HG03558 (cell line): ENCODE data around the gene SDR39U1.
"Not testable (repeated sequence)": the region's sequence is repeated elsewhere in the genome, so short reads cannot be mapped to it uniquely, and the experiment has no call there.

Experiments used
- ATAC-seq: cut with Tn5 transposase; IDR thresholded peaks from one replicate; pipeline ENCODE4 v1.9.1; 2021; ENCODE audit warnings: moderate number of reproducible peaks; ENCODE audit not compliant: unreplicated experiment; ENCODE audit errors: extremely low read depth

The SDR39U1 gene

DNA sequence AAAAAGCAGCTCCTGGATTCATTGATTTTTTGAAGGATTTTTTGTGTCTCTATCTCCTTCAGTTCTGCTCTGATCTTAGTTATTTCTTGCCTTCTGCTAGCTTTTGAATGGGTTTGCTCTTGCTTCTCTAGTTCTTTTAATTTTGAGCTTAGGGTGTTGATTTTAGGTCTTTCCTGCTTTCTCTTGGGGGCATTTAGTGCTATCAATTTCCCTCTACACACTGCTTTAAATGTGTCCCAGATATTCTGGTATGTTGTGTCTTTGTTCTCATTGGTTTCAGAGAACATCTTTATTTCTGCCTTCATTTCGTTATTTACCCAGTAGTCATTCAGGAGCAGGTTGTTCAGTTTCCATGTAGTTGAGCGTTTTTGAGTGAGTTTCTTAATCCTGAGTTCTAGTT, 8.3 kb upstream of the SDR39U1 start:
- not testable (repeated sequence) for ATAC-seq

DNA sequence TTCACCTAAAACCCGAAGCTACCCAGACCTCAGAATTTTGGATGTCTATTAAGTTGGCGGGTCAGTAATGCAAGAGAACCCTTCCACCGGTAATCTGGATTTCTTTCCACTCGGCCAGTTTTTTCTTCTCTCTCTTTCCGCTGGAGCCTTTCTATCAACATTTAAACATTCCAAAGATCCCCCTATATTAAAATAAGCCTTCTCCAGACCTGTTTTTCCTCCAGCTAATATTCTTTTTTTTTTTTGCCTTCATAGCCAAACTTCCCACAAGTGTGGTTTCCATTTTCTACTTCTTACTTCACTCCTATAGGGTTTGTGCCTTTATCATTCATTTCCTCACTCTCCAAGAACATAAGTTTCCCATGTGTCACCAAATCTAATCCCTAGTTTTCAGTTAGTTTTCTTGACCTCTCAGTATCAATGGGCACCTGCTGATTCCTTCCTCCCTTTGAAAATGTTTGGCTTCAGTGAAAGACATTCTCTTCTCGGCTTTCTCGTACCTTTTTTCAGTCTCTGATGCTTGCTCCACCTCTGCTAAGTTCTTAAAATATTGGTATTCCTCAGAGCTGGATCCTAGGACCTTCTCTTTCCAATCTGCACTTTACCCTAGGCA, 583 bp upstream of the SDR39U1 start:
- no peak for ATAC-seq

DNA sequence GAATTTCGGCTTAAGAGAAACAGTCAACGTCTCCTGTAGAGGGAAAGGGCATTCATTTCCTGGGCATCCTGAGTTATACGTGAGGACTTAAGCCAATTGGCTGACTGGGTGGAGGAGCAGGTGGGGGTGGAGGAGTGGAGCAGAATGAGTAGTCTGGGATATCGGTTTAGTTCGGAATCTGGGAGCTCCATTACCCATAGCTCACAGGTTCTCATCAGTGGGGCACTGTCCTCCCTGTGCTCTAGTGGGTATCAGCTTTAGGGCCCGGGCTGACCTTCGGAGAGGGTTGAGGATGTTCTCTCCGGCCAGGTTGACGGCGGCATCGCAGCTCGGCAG, 704 bp downstream of the SDR39U1 start:
- ATAC-seq = no peak

DNA sequence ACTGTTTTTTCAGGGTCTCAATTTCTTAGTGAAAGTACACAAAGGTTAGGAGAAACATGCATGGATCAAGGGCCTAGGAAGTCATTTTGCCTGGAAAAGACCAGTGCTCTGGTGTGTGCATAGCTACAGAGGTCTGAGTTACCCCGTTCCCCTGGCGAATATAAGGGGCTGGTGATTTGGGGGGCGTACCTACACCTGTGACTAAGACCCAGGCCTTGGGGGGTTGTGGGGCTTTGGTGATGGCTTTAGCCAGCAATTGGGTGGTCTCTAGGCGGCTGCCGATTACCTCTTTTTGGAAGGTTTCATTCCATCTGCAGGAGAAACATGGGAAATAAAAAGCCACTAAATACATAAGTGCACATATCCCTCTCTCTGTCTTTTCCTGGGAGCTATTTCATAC, 1.1 kb downstream of the SDR39U1 start:
- ATAC-seq = no peak

DNA sequence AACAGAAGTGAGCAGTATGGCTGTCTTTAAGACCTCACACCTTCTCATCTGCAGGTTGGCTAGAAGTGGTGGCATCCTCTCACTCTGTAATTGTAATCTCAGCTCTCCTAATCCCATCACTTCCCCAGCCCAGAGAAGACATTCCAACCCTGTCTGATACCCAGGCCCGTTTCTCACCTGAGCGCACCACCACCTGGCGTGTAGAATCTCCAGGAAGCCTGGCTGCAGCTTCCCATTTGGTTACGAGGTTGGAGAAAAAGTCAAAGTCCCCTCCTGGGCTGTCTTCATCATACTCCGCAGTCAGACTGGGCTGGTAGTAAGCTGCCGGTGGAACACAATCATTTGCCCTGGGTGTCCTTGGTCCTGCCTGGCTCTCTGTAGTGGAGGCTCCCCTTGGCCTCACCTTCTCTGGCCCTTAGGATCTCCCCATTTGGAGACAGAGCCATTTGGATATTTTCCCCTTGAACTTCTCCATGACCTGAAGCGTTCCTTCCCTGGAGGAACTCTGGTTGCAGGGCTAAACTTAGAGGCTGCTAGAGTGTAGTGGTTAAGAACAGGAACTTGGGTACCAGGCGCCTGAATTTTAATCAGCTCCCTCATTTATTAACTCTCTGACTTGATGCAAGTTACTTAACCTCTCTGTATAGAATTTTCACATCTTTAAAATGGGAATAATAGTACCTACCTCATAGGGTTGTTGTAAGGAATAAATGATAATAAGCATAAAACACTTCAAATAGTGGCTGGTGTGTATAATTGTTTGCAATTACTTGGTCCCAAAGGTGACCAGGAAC, 1.8 kb downstream of the SDR39U1 start:
- no peak for ATAC-seq

DNA sequence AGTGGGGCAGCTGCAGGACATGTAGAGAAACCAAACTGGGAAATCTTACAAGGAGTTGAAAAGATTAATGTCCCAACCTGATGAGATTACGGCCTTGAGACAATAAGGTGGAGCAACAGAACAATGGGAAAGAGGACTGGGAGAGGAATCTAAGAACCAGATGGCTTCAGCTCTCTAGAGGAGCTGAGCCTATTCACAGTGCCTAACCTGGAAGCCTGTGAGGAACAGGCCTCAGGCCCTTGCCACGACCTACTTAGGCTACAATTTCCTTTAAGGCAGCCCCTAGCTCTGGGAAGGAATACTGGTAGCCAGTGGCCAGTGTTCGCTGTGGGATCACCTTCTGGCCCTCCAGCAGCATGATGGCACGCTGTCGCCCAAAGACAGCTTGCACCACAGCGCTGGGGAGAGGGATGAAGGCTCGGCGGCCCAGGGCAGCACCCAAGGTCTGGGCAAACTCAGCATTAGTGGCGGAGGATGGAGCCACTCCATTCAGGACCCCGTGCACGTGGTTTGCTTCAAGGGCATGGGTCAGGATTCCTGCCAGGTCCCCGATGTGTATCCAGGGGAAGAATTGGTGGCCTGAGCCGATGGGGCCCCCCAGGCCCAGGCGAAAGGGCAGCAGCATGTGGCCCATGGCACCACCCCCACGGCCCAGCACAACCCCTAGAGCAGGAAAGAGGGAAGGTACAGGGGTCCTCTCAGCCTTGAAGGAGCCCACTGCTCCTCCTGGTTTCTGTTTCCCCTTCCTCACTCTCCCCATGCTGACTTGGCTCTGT, 2.6 kb downstream of the SDR39U1 start:
- no peak for ATAC-seq

DNA sequence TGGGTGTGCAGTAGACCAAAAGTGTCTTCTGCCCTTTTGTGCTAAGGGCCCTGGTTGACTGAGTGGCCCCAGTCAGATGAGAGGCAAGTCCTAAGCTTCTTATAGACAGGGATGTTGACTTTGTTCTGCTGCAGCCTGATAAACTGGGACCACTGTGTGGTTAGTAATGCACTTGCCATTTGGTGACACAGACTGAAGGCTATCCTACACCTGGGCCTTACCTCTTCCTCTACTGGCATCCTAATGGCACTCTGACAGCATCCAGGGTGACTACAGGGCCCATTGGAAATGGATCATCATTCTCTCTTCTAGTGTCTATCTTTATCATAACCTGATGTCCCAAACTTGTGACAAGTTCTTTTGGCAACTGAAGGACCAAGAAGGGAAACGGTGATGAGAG, 3.3 kb downstream of the SDR39U1 start:
- no peak for ATAC-seq

DNA sequence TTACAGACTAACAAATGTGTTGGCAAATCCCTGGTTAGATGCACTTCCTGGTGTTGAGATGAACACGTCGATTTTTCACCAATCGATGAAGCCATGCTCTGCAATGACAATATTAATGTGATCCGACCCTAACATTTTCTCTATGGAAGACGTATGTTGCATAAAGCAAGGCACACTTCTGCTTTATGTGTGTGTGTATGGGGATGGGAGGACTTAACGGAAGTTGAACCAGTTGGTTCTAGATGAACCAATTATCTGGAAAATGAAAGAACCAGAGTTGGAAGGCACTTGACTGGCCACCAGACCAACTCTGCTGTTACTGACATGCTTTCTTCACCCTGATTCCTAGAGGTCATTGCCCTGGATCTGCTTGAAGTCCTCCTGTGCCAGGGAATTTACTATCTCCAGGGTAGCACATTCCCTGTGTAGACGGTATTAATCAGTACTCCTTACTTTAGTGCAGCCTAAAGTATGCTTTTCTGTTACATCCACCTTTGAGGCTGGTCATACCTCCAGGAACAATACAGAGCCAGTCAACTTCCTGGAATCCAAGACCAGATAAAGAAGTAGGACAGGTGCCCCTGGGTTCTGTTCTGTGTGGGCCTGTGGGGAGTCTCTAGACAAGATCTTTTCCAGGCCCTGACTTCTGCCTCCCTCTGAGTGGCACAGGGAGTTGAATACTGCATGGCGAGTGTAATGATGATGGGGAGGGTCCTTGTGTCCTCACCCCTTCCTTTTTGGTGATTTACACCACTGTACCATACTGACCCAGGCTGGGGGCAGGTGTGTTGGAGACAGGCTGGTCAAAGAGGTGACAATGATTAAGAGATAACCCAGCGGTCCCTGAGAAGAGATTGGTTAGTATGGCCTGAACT, 4.1 kb downstream of the SDR39U1 start:
- no peak for ATAC-seq

DNA sequence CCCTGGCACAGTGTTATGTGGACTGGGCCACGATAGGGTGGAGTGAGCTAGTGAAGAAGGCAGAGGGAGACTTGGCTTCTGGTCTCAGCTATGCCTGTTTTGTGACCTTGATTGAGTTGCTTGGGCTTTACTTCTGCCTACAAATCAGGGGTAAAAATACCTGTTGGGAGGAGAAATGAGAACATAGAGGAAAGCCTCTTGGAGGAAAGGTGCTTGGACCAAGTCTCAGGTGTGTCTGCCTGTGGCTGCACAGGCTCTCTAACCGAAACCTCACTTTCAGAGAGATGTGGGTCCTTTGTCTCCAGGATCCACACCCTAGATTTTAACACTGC, 4.9 kb downstream of the SDR39U1 start:
- no peak for ATAC-seq

DNA sequence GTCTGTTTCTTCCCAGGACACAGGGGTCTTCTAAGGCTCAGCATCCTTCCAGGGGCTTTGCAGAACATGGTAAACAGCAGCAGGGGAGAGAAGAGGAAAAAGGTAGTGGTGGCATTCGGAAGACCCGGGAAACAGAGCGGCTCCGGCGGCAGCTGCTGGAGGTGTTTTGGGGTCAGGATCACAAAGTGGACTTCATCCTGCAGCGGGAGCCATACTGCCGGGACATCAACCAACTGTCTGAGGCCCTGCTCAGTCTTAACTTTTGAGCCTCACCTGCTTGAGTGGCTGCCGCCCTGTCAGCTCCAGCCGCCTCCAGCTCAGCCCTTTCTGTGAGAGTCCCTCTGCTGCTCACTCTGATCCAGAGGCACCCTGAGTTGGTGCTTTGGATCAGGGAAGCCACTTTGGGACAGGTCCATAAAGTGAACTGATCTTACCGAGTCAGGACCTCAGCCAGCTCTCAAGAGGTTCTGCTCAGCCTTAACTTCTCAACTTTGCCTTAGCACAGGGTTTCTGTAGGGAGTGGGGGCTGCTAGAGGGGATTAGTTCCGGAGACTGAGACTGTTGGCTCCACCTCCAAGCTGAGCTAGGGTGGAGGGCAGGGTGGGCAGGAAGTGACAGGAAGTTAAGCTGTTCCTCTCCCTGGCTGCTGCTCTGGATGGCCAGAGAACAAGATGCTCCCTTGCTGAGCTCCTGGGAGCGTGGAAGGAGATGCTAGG, 5.4 kb downstream of the SDR39U1 start:
- ATAC-seq = no peak

DNA sequence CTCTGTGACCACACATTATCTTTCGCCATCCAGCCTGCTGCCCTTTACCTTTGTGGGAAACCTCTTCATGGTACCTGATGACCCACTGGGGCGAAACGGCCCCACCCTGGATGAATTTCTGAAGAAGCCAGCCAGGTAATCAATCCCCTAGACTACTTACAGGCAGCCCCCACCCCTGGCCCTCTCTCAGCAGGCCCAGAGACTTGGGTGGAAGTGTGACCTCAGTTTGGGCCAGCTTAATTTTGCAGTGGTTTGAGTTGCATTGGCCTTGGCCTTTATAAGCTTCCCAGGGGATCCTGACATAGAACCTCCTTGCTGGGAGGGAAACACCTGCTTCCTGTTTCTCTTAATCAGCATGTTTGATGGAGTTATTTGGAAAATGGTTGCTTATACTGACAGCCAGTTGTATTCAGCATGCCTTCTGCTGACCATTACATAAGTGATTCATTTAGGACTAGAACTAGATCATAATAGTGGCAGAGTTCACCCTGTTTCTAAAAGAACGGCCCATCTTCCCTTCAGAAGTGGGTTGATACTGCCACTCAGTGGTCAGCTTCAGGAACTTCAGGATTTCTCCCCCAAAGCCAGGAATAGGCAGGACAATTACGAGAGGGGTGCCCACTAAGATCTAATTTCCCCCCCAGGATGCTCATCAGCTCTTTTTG, 6.1 kb downstream of the SDR39U1 start:
- no peak for ATAC-seq

DNA sequence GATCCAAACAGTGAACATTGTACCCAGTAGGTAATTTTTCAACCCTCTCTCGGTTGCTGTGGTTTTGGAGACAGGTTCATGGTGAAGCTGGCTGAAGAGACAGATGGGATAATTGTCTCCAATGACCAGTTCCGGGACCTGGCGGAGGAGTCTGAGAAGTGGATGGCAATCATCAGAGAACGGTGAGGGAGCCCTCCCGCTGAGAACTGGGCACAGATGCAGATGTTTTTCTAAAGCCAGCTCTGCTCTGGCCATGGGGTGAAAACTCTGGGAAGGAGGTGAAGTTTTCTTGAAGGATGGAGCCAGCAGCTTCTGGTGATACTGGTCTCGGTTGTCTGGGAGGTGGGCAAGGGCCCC, 6.6 kb downstream of the SDR39U1 start:
- no peak for ATAC-seq

DNA sequence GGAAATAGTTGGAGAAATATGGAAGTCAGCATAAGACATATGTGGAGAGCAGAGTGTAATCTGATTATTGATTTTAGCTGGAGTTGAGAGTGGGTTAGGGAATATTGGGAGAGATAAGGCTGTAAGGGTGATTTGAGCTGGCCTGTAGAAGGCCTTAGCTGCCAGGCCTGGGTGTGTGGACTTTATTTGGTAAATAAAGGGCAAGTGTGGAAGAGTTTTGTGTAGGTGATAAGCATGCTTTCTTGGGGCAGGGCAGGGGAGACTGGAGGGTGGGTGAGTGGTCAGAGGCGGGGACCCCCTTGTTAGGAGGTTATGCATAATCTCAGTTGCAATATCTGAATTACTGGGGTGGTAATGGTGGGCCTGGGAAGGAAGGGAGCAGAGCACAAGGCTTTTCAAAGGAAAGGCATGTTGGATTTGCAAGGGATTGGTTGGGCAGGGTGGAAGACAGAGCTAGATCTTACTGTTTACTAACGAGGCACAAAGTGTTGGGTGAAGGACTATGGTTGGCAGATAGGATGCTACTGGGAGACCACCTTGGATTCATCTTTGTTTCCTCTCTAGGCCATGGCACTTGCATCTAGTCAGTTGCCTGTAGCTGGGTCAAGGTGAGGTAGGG, 7.3 kb downstream of the SDR39U1 start:
- ATAC-seq = no peak

DNA sequence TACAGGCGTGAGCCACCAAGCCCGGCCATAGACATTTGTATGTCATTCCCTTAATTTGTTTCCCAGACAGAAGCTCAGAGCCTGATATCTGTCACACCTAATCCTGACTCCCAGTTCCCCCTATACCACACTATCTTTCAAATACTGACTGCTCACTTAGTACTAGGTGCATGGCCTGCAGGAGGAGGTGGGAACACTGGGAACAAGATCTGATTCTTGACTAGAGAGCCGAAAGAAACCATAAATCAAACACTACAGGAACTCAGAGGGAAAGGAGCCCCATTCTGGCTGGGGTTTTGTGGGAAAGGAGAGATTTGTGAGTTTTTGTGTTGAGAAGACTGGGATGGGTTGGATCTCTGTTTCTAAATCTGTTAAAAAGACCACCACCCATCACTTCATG, 7.9 kb downstream of the SDR39U1 start:
- no peak for ATAC-seq

DNA sequence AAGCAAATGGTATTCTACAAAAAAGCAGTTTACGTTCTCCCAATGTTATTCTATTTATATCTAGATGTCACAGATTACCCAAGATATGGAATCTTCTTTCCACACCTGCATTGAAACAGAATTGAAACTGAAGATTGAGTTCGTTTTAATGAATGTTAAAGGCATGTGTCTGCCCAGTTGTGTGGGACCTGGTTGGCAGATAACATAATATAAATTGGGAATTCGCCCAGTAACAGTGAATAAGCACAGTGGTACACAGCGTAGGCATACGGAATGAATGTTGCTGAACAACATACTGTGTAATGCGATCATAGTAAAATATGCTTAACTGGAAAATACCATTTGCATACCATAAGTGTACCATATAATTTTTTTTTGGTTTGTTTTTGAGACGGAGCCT, 8.5 kb downstream of the SDR39U1 start:
- no peak for ATAC-seq

DNA sequence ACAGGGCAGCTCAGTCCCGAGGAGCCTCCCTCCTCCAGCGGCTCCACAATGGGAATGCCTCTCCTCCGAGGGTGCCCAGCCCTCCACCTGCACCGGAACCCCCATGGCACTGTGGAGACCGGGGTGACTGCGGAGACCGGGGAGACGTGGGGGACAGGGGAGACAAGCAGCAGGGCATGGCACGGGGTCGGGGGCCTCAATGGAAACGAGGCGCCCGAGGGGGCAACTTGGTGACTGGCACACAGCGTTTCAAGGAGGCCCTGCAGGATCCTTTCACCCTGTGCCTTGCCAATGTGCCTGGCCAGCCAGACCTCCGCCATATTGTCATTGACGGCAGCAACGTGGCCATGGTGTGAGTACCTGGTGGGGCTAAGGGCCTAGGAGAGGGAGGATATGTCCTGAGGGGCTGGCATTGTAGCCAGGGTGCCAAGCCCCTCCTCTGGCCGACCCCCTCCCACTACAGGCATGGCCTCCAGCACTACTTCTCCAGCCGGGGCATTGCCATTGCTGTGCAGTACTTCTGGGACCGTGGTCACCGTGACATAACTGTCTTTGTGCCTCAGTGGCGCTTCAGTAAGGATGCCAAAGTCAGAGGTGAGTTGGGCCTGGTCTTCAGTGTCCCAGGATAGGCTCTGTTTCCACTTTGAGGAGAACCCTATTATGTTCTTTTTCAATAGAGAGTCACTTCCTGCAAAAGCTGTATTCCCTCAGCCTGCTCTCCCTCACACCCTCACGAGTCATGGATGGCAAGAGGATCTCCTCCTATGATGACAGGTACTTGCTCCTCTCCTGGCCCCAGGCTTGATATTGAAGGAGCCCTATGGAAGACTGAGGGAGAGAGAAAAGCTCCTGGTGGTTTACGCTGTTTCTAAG, 10.1 kb downstream of the SDR39U1 start:
- no peak for ATAC-seq

DNA sequence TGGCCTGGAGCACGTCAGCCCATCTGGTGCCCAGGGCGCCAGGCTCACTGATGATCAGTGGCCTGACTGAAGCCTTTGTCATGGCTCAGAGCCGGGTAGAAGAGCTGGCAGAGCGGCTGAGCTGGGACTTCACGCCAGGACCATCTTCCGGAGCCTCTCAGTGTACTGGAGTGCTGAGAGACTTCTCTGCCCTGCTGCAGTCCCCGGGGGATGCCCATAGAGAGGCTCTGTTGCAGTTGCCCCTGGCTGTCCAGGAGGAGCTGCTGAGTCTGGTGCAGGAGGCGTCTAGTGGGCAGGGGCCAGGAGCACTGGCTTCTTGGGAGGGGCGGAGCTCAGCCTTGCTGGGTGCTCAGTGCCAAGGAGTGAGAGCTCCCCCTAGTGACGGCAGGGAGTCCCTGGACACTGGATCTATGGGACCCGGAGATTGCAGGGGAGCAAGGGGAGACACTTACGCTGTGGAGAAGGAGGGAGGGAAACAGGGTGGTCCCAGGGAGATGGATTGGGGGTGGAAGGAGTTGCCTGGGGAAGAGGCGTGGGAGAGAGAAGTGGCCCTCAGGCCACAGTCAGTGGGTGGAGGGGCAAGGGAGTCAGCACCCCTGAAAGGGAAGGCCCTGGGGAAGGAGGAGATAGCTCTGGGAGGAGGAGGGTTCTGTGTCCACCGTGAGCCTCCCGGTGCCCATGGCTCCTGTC, 10.9 kb downstream of the SDR39U1 start:
- ATAC-seq = no peak
